Dendritic cell treated with granulocyte-macrophage colony-stimulating factor and Interleukin-4, amounts not matched to agents 40 ng/mL and 50 ng/mL, for 4 days (primary cell): ENCODE data around the gene BSG.
A peak's percentile ranks its signal among the peaks of the same experiment; 100 is the strongest.

Experiments used
- H3K27ac Mint-ChIP-seq: one replicate; pipeline ENCODE4 v1.8.0; 2022; ENCODE audit warnings: mild to moderate bottlenecking, mixed read lengths
- H3K27me3 Mint-ChIP-seq: one replicate; pipeline ENCODE4 v1.8.0; 2022; ENCODE audit warnings: mild to moderate bottlenecking, mixed read lengths
- H3K36me3 Mint-ChIP-seq: one replicate; pipeline ENCODE4 v1.8.0; 2022; ENCODE audit warnings: low read depth, mixed read lengths
- H3K4me1 Mint-ChIP-seq: one replicate; pipeline ENCODE4 v1.8.0; 2022; ENCODE audit warnings: low read depth, mixed read lengths
- H3K4me3 Mint-ChIP-seq: one replicate; pipeline ENCODE4 v1.8.0; 2022; ENCODE audit warnings: mild to moderate bottlenecking, moderate library complexity, mixed read lengths
- H3K9me3 Mint-ChIP-seq: one replicate; pipeline ENCODE4 v1.8.0; 2022; ENCODE audit warnings: mixed read lengths
- intact Hi-C: fragments of 100-400 bp; cut with micrococcal nuclease; formaldehyde crosslinking; loops from one replicate; pipeline ENCODE4 v1.15.0; 2022

BSG gene

GRCh38 chr19:548886-549830 lies 23.2 kb upstream of the BSG start:
- Mint-ChIP-seq H3K4me1 (peaks cover 12% of the 10 kb centered on the region), H3K9me3 (no peaks in the 10 kb centered on the region), H3K27me3 (peaks cover 27% of the 10 kb centered on the region), H3K4me3 (no peak overlapping the region), H3K36me3 (no peaks in the 10 kb centered on the region), H3K27ac (no peak overlapping the region)
- intact Hi-C loops = no loop called here

- Mint-ChIP-seq H3K27me3 (peaks cover 7% of the 10 kb centered on the region), H3K4me3 (no peak overlapping the region), H3K27ac (peak overlapping the region; percentile 87), H3K36me3 (no peaks in the 10 kb centered on the region), H3K4me1 (peaks cover 39% of the 10 kb centered on the region), H3K9me3 (no peaks in the 10 kb centered on the region)
- intact Hi-C loops = no loop called here
Measured at GRCh38 chr19:554817-555216, 17.6 kb upstream of the BSG start.

- intact Hi-C loops = no loop called here
- Mint-ChIP-seq H3K27me3 (peaks cover 7% of the 10 kb centered on the region), H3K4me1 (peaks cover 45% of the 10 kb centered on the region), H3K4me3 (peak overlapping the region; percentile 37), H3K9me3 (no peaks in the 10 kb centered on the region), H3K36me3 (no peaks in the 10 kb centered on the region), H3K27ac (peak overlapping the region; percentile 87)
Measured at GRCh38 chr19:555474-555808, 17.0 kb upstream of the BSG start.

GRCh38 chr19:556611-557382 lies 15.6 kb upstream of the BSG start:
- H3K4me1 Mint-ChIP-seq = peaks cover 37% of the 10 kb centered on the region
- peak overlapping the region; percentile 87 for H3K27ac Mint-ChIP-seq
- intact Hi-C loops = loop anchor here (2.0 kb wide), 1 partner anchor 16 kb away; the partner anchor contains the start of gene BSG

GRCh38 chr19:558770-559439 lies 13.5 kb upstream of the BSG start:
- peak overlapping the region; percentile 7 for H3K27ac Mint-ChIP-seq
- no peak overlapping the region for H3K4me3 Mint-ChIP-seq
- peaks cover 35% of the 10 kb centered on the region for H3K4me1 Mint-ChIP-seq
- peaks cover 14% of the 10 kb centered on the region for H3K36me3 Mint-ChIP-seq
- peaks cover 1% of the 10 kb centered on the region for H3K27me3 Mint-ChIP-seq
- intact Hi-C loops = no loop called here
- H3K9me3 Mint-ChIP-seq = no peaks in the 10 kb centered on the region

More at GRCh38 chr19:556611-557382, 15.6 kb upstream of the BSG start:
- Mint-ChIP-seq H3K36me3 (no peaks in the 10 kb centered on the region), H3K9me3 (no peaks in the 10 kb centered on the region), H3K27me3 (peaks cover 1% of the 10 kb centered on the region), H3K4me3 (peak overlapping the region; percentile 61)

GRCh38 chr19:560121-560520 lies 12.3 kb upstream of the BSG start:
- no peak overlapping the region for H3K4me3 Mint-ChIP-seq
- intact Hi-C loops = no loop called here
- no peaks in the 10 kb centered on the region for H3K9me3 Mint-ChIP-seq
- peak overlapping the region; percentile 7 for H3K27ac Mint-ChIP-seq
- peaks cover 14% of the 10 kb centered on the region for H3K36me3 Mint-ChIP-seq
- peaks cover 1% of the 10 kb centered on the region for H3K27me3 Mint-ChIP-seq
- peaks cover 30% of the 10 kb centered on the region for H3K4me1 Mint-ChIP-seq

GRCh38 chr19:566403-566802 lies 6.0 kb upstream of the BSG start:
- no peaks in the 10 kb centered on the region for H3K9me3 Mint-ChIP-seq
- peak overlapping the region; percentile 73 for H3K27ac Mint-ChIP-seq
- peaks cover 19% of the 10 kb centered on the region for H3K36me3 Mint-ChIP-seq
- intact Hi-C loops = no loop called here
- H3K27me3 Mint-ChIP-seq = no peaks in the 10 kb centered on the region
- H3K4me3 Mint-ChIP-seq = peak overlapping the region; percentile 64
- peaks cover 33% of the 10 kb centered on the region for H3K4me1 Mint-ChIP-seq

- H3K36me3 Mint-ChIP-seq = peaks cover 21% of the 10 kb centered on the region
- H3K27ac Mint-ChIP-seq = peak overlapping the region; percentile 73
- intact Hi-C loops = no loop called here
- H3K27me3 Mint-ChIP-seq = no peaks in the 10 kb centered on the region
- H3K9me3 Mint-ChIP-seq = no peaks in the 10 kb centered on the region
- H3K4me1 Mint-ChIP-seq = peaks cover 35% of the 10 kb centered on the region
- peak overlapping the region; percentile 64 for H3K4me3 Mint-ChIP-seq
Measured at GRCh38 chr19:566844-567243, 5.6 kb upstream of the BSG start.

- Mint-ChIP-seq H3K4me3 (peak overlapping the region; percentile 64), H3K4me1 (peaks cover 40% of the 10 kb centered on the region), H3K9me3 (no peaks in the 10 kb centered on the region), H3K27ac (peak overlapping the region; percentile 73), H3K27me3 (no peaks in the 10 kb centered on the region), H3K36me3 (peaks cover 20% of the 10 kb centered on the region)
- intact Hi-C loops = no loop called here
Measured at GRCh38 chr19:567296-567900, 5.0 kb upstream of the BSG start.

GRCh38 chr19:570251-570686 lies 2.1 kb upstream of the BSG start:
- intact Hi-C loops = loop anchor here (5.0 kb wide), 1 partner anchor 38 kb away; the partner anchor contains the start of gene CDC34
- no peaks in the 10 kb centered on the region for H3K9me3 Mint-ChIP-seq
- peaks cover 20% of the 10 kb centered on the region for H3K36me3 Mint-ChIP-seq
- H3K4me1 Mint-ChIP-seq = peaks cover 58% of the 10 kb centered on the region
- peak overlapping the region; percentile 32 for H3K4me3 Mint-ChIP-seq
- no peaks in the 10 kb centered on the region for H3K27me3 Mint-ChIP-seq
- peak overlapping the region; percentile 95 for H3K27ac Mint-ChIP-seq

GRCh38 chr19:570937-571565 lies 1.3 kb upstream of the BSG start:
- peak overlapping the region; percentile 95 for H3K27ac Mint-ChIP-seq
- H3K9me3 Mint-ChIP-seq = no peaks in the 10 kb centered on the region
- no peaks in the 10 kb centered on the region for H3K27me3 Mint-ChIP-seq
- H3K4me3 Mint-ChIP-seq = peak overlapping the region; percentile 86
- H3K4me1 Mint-ChIP-seq = peaks cover 60% of the 10 kb centered on the region
- intact Hi-C loops = loop anchor here (5.0 kb wide), 1 partner anchor 39 kb away; the partner anchor contains the start of gene CDC34
- peaks cover 25% of the 10 kb centered on the region for H3K36me3 Mint-ChIP-seq

GRCh38 chr19:571566-571974 lies 826 bp upstream of the BSG start:
- Mint-ChIP-seq H3K27ac (peak overlapping the region; percentile 95), H3K9me3 (no peaks in the 10 kb centered on the region), H3K4me1 (peaks cover 61% of the 10 kb centered on the region), H3K36me3 (peaks cover 30% of the 10 kb centered on the region), H3K4me3 (peak overlapping the region; percentile 86), H3K27me3 (no peaks in the 10 kb centered on the region)
- intact Hi-C loops = loop anchor here (5.0 kb wide), 1 partner anchor 39 kb away; the partner anchor contains the start of gene CDC34
